ENCODE results near the gene MARK4. TPM values are rescaled to one million over a fixed set of nuclear protein-coding genes. Genes with fewer than 3 reads are reported as not detected.

The MARK4 gene
- total RNA-seq, 4 donors from 2014 or later: 13.5 to 51.5 (median 15.5) TPM

DNA sequence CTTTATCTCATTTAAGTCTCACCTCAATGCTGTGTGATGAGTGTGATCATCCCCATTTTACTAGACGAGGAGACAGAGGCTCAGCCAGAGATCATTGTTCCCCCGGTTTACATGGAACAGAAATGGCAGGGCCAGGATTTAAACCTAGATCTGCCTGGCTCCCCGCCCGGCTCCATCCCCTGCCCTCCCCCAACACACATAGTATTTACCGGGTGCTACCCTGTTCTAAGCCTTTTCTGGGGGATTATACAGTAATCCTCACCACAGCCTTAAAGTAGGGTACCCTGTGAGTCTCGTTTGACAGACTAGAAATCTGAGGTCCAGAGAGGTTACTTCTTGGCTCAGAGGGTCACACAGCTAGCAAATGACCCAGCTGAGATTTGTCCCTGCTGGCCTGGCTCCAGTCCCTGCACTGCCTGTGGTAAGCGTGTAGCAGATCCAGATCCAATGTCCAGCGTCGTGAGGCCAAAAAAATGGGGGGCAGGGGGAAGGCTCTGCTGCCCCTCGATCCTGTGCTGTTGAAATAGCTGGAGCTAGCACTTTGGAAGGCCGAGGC, 85.7 kb downstream of the MARK4 start:
- TF ChIP-seq POLR2A (IDR thresholded peaks at IDR 0.05): no peak
- TF ChIP-seq, protein P1, sequence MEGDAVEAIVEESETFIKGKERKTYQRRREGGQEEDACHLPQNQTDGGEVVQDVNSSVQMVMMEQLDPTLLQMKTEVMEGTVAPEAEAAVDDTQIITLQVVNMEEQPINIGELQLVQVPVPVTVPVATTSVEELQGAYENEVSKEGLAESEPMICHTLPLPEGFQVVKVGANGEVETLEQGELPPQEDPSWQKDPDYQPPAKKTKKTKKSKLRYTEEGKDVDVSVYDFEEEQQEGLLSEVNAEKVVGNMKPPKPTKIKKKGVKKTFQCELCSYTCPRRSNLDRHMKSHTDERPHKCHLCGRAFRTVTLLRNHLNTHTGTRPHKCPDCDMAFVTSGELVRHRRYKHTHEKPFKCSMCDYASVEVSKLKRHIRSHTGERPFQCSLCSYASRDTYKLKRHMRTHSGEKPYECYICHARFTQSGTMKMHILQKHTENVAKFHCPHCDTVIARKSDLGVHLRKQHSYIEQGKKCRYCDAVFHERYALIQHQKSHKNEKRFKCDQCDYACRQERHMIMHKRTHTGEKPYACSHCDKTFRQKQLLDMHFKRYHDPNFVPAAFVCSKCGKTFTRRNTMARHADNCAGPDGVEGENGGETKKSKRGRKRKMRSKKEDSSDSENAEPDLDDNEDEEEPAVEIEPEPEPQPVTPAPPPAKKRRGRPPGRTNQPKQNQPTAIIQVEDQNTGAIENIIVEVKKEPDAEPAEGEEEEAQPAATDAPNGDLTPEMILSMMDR (IDR thresholded peaks at IDR 0.05): no peak
- H3K27me3 ChIP-seq: peaks cover 3 to 19% of the 10 kb centered on the region in 2 donors
- H3K4me1 ChIP-seq: peaks cover 0 to 4% of the 10 kb centered on the region in 2 donors
- H3K27ac ChIP-seq: no peak overlapping the region
- DNase-seq: no peak
- H3K36me3 ChIP-seq: no peaks in the 10 kb centered on the region
- H3K4me3 ChIP-seq: no peak overlapping the region
- no peaks in the 10 kb centered on the region for H3K9me3 ChIP-seq
- intact Hi-C loops (cut with DNase I; ENCODE audit: low total_unique reads): no loop called here

DNA sequence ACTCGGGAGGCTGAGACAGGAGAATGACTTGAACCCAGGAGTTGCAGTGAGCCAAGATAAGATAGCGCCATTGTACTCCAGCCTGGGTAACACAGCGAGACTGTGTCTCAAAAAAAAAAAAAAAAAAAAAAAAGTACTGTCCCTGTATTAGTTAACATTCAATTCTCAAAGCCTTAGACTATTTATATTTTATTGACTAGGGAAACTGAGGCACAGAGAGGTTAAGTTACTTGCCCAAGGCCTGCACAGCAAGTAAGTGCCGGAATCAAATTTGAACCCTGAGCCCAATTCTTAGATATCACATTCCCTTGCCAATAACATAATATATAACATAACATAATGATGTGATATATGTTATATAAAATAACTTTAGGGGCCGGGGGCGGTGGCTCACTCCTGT, 88.6 kb downstream of the MARK4 start:
- no peak for TF ChIP-seq POLR2A (IDR thresholded peaks at IDR 0.05)
- TF ChIP-seq, protein P1 (IDR thresholded peaks at IDR 0.05): no peak
- Histone ChIP-seq H3K9me3 (no peaks in the 10 kb centered on the region), H3K36me3 (no peaks in the 10 kb centered on the region), H3K27me3 (peaks cover 3 to 19% of the 10 kb centered on the region in 2 donors), H3K27ac (no peak overlapping the region), H3K4me3 (no peak overlapping the region), H3K4me1 (peaks cover 0 to 4% of the 10 kb centered on the region in 2 donors)
- DNase-seq: no peak
- intact Hi-C loops (cut with DNase I; ENCODE audit: low total_unique reads): no loop called here

DNA sequence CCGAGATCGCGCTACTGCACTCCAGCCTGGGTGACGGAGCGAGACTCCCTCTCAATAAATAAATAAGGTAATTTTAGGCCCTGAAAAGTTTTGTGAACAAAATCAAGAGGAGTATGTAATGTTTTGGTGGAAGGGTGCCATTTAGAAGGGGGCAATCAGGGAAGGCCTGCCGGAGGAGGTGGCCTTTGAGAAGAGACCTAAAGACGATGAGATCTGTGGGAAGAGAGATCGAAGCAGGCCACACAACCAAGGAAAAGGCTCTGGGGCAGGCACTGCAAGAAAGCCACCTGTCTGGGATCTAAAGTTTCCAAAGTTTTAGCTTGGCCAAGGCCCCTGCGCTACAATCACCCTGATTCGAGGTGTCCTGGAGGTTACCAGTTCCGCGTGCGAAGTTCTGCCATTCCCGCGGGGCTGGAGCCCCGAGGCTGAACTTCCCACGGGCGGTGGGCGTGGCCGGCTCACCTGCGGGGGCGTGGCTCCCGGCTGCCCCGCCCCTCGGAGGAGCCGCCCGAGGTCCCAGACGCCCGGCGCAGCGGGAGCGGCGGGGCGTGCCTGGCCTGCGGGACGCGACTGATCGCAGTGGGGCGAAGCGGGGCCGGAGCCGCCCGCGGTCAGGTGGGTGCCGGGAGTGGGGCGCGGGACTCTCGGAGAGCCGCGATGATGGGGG, 89.3 kb downstream of the MARK4 start, which contains the start of gene KLC3:
KLC3 (plus strand) TSS at position 519 of the 667 bp plus-strand sequence. CDS start 4,792 bp downstream, outside the sequence.
- Histone ChIP-seq H3K4me1 (peaks cover 0 to 4% of the 10 kb centered on the region in 2 donors), H3K4me3 (no peak within 1 kb of the TSS), H3K9me3 (no peaks in the 10 kb centered on the region), H3K27me3 (peaks cover 3 to 19% of the 10 kb centered on the region in 2 donors), H3K36me3 (no peaks in the 10 kb centered on the region), H3K27ac (no peak within 1 kb of the TSS)
- TF ChIP-seq POLR2A (IDR thresholded peaks at IDR 0.05): no peak
- TF ChIP-seq, protein P1 (IDR thresholded peaks at IDR 0.05): no peak
- intact Hi-C loops (cut with DNase I; ENCODE audit: low total_unique reads): no loop called here
- DNase-seq: no peak

DNA sequence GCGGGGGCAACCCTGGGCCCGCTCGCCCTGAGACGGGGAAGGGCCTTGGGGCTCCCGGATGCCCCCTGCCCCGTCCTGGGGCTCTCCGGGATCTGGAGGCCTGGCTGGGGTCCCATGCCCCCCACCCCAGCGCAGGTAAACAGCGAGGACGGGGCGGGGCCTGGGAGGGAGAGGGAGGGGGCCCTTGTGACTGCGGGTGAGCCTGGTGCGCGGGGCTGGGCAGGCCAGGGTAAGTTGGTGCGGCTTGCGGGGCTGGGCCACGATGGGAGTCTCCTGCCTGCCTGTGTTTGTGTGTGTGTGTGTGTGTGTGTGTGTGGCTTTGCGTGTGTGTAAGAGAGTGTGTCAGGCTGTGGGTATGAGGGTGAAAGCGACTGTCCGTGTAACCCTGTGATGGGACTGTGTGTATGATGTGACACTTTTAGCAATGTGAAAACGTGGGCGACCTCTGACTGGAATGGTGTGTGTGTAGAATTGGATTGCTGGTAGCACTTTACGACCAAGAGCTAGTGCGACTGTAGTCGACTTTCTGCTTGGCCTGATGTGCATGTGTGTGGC, 89.9 kb downstream of the MARK4 start:
- Histone ChIP-seq H3K4me1 (peaks cover 0 to 4% of the 10 kb centered on the region in 2 donors), H3K27ac (no peak overlapping the region), H3K9me3 (no peaks in the 10 kb centered on the region), H3K4me3 (no peak overlapping the region), H3K27me3 (peaks cover 3 to 23% of the 10 kb centered on the region in 2 donors), H3K36me3 (no peaks in the 10 kb centered on the region)
- TF ChIP-seq, protein P1 (IDR thresholded peaks at IDR 0.05): no peak
- no peak for TF ChIP-seq POLR2A (IDR thresholded peaks at IDR 0.05)
- intact Hi-C loops (cut with DNase I; ENCODE audit: low total_unique reads): no loop called here
- no peak for DNase-seq

DNA sequence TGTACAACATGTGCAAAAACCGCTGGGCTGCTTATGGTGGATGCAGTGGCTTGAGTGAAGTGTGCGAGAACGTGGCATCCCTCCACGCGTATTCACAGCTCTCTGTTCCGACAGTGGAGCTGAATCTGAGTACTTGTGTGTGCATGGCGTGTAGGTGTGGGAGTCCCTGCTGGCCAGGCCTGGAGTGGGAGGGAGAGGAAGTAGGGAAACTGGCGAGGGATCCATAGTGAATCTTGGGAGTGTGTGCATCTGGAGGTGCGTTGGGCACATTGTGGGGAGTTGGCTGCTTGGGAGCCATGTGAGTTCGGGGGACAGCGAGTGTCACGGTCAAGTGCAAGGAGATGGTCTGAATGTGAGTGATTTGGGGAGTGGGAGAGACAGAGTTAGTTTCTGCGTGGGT, 91.8 kb downstream of the MARK4 start:
- intact Hi-C loops (cut with DNase I; ENCODE audit: low total_unique reads): no loop called here
- peaks cover 3 to 35% of the 10 kb centered on the region in 2 donors for H3K27me3 ChIP-seq
- no peaks in the 10 kb centered on the region for H3K36me3 ChIP-seq
- H3K9me3 ChIP-seq: no peaks in the 10 kb centered on the region
- TF ChIP-seq POLR2A (IDR thresholded peaks at IDR 0.05): no peak
- TF ChIP-seq, protein P1 (IDR thresholded peaks at IDR 0.05): no peak
- H3K27ac ChIP-seq: no peak overlapping the region
- no peak overlapping the region for H3K4me3 ChIP-seq
- no peak for DNase-seq
- H3K4me1 ChIP-seq: peaks cover 0 to 4% of the 10 kb centered on the region in 2 donors
